ENCODE data around the gene LRRK1.

The LRRK1 gene

GRCh38 chr15:100877551-100877950, 41.6 kb upstream of the LRRK1 start:
- Histone ChIP-seq H3K4me3 (replicated peaks; ENCODE audit: low read depth, low read length) (no peak overlapping the region), H3K27me3 (replicated peaks; ENCODE audit: control insufficient read depth, insufficient read depth, low read length) (no peaks in the 10 kb centered on the region; the same call in none of the 2 replicates), H3K36me3 (ENCODE audit: control insufficient read depth, insufficient read depth, low read length) (no peaks in the 10 kb centered on the region)
- no peak for DNase-seq (ENCODE audit: extremely low read depth, insufficient read length)
- TF ChIP-seq CTCF (IDR thresholded peaks at IDR 0.05; ENCODE audit: insufficient read depth, low read length, poor library complexity, severe bottlenecking): no peak

GRCh38 chr15:100878130-100878529, 41.0 kb upstream of the LRRK1 start:
- Histone ChIP-seq H3K27me3 (replicated peaks; ENCODE audit: control insufficient read depth, insufficient read depth, low read length) (no peaks in the 10 kb centered on the region; the same call in none of the 2 replicates), H3K36me3 (ENCODE audit: control insufficient read depth, insufficient read depth, low read length) (no peaks in the 10 kb centered on the region), H3K4me3 (replicated peaks; ENCODE audit: low read depth, low read length) (no peak overlapping the region)
- DNase-seq (ENCODE audit: extremely low read depth, insufficient read length): no peak
- TF ChIP-seq CTCF (IDR thresholded peaks at IDR 0.05; ENCODE audit: insufficient read depth, low read length, poor library complexity, severe bottlenecking): no peak

GRCh38 chr15:100878648-100879047, 40.5 kb upstream of the LRRK1 start:
- no peaks in the 10 kb centered on the region for H3K36me3 ChIP-seq (ENCODE audit: control insufficient read depth, insufficient read depth, low read length)
- no peak for DNase-seq (ENCODE audit: extremely low read depth, insufficient read length)
- H3K27me3 ChIP-seq (replicated peaks; ENCODE audit: control insufficient read depth, insufficient read depth, low read length): no peaks in the 10 kb centered on the region; the same call in none of the 2 replicates
- no peak for TF ChIP-seq CTCF (IDR thresholded peaks at IDR 0.05; ENCODE audit: insufficient read depth, low read length, poor library complexity, severe bottlenecking)
- H3K4me3 ChIP-seq (replicated peaks; ENCODE audit: low read depth, low read length): peak overlapping the region; percentile 29

GRCh38 chr15:100879061-100879463, 40.1 kb upstream of the LRRK1 start:
- Histone ChIP-seq H3K4me3 (replicated peaks; ENCODE audit: low read depth, low read length) (peak overlapping the region; percentile 42), H3K36me3 (ENCODE audit: control insufficient read depth, insufficient read depth, low read length) (no peaks in the 10 kb centered on the region), H3K27me3 (replicated peaks; ENCODE audit: control insufficient read depth, insufficient read depth, low read length) (no peaks in the 10 kb centered on the region; the same call in none of the 2 replicates)
- no peak for DNase-seq (ENCODE audit: extremely low read depth, insufficient read length)
- no peak for TF ChIP-seq CTCF (IDR thresholded peaks at IDR 0.05; ENCODE audit: insufficient read depth, low read length, poor library complexity, severe bottlenecking)

- peak; percentile 23 for DNase-seq (ENCODE audit: extremely low read depth, insufficient read length)
- TF ChIP-seq CTCF (IDR thresholded peaks at IDR 0.05; ENCODE audit: insufficient read depth, low read length, poor library complexity, severe bottlenecking): no peak
- H3K27me3 ChIP-seq (replicated peaks; ENCODE audit: control insufficient read depth, insufficient read depth, low read length): peaks cover under 1% of the 10 kb centered on the region
- no peaks in the 10 kb centered on the region for H3K36me3 ChIP-seq (ENCODE audit: control insufficient read depth, insufficient read depth, low read length)
- peak within 1 kb of the TSS; percentile 42 for H3K4me3 ChIP-seq (replicated peaks; ENCODE audit: low read depth, low read length)
These were observed 39.6 kb upstream of the LRRK1 start, which contains the start of gene ALDH1A3 for GRCh38 chr15:100879464-100880138. TSS of gene ALDH1A3 (plus strand) at chr15:100879831. CDS start at chr15:100879908, 77 bp downstream.

All from GM06990 (cell line).